HG02610 (cell line): Measurements from ENCODE around the gene CDYL.

Experiments used
- ATAC-seq: cut with Tn5 transposase; IDR thresholded peaks from one replicate; pipeline ENCODE4 v1.9.1; 2021; ENCODE audit warnings: mild to moderate bottlenecking, moderate library complexity; ENCODE audit not compliant: unreplicated experiment

CDYL gene

GRCh38 chr6:4774296-4774695 lies 1.9 kb upstream of the CDYL start:
- ATAC-seq: no peak

- ATAC-seq: no peak
Measured at GRCh38 chr6:4774715-4775493, 1.3 kb upstream of the CDYL start.

GRCh38 chr6:4775494-4776130 lies 592 bp upstream of the CDYL start:
- ATAC-seq: peak; percentile 36

- peak; percentile 20 for ATAC-seq
Measured at GRCh38 chr6:4776493-4777393, 539 bp downstream of the CDYL start.

GRCh38 chr6:4777394-4777935 lies 1.3 kb downstream of the CDYL start:
- ATAC-seq: no peak

GRCh38 chr6:4778086-4778485 lies 1.9 kb downstream of the CDYL start:
- peak; percentile 28 for ATAC-seq

GRCh38 chr6:4780360-4780812 lies 4.2 kb downstream of the CDYL start:
- ATAC-seq: no peak

- no peak for ATAC-seq
Measured at GRCh38 chr6:4781426-4781825, 5.2 kb downstream of the CDYL start.

- no peak for ATAC-seq
Measured at GRCh38 chr6:4781967-4782575, 5.9 kb downstream of the CDYL start.

- ATAC-seq: no peak
Measured at GRCh38 chr6:4786996-4787395, 10.8 kb downstream of the CDYL start.

- no peak for ATAC-seq
Measured at GRCh38 chr6:4788482-4788881, 12.3 kb downstream of the CDYL start.

GRCh38 chr6:4788953-4789584 lies 12.9 kb downstream of the CDYL start:
- ATAC-seq: peak; percentile 90

- no peak for ATAC-seq
Measured at GRCh38 chr6:4790158-4790899, 14.1 kb downstream of the CDYL start.

GRCh38 chr6:4794140-4794707 lies 18.0 kb downstream of the CDYL start:
- no peak for ATAC-seq

- no peak for ATAC-seq
Measured at GRCh38 chr6:4797587-4797986, 21.4 kb downstream of the CDYL start.

GRCh38 chr6:4799912-4800311 lies 23.7 kb downstream of the CDYL start:
- ATAC-seq: no peak

- ATAC-seq: no peak
Measured at GRCh38 chr6:4800662-4801061, 24.5 kb downstream of the CDYL start.

- ATAC-seq: peak; percentile 65
Measured at GRCh38 chr6:4801491-4802110, 25.4 kb downstream of the CDYL start.
